ENCODE data around the gene RNF152. TPM values are rescaled to one million over a fixed set of nuclear protein-coding genes. Genes with fewer than 3 reads are reported as not detected.

RNF152 gene
- total and polyA plus RNA-seq, 2 of the 4 experiments (the other 2 are of a cell fraction) = 7.5 to 18.5 TPM

DNA sequence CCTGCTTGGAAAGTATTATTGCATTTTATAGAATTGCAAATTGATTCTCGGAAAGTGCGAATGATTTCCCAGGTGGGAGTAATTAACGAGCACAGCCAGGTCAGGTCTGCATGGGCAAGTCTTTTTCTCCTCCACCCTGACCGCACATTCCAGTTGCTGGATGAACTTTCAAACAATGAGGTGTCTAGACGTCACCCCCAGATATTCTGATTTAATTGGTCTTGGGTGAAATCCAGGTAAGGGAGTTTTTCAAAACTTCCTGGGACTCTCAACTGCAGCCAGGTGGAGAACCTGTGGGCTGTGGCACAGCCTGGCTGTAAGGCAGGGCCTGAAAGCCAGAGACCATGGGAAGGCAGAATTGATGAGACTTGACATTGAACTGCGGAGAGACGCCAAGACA lies 15.9 kb upstream of the RNF152 start:
- H3K79me1 ChIP-seq (ENCODE audit: low read depth in 1 of 2, low read length in 2 of 2) = no peaks in the 10 kb centered on the region
- H3K14ac ChIP-seq (replicated peaks; ENCODE audit: low read depth, low read length) = no peak overlapping the region
- H4K5ac ChIP-seq (ENCODE audit: low read depth, low read length) = no peak overlapping the region
- no peak overlapping the region for H2BK15ac ChIP-seq (ENCODE audit: low read depth, low read length)
- H2BK20ac ChIP-seq (ENCODE audit: low read depth, low read length) = no peak overlapping the region
- CTCF ChIA-PET = no interaction called here
- no peaks in the 10 kb centered on the region for H4K20me1 ChIP-seq (ENCODE audit: insufficient read depth, low read length)
- dilution Hi-C loops (cut with HindIII; ENCODE audit: low sequenced_read_pairs, unreplicated experiment) = no loop called here
- ATAC-seq (ENCODE audit: low read depth) (no peak), DNase-seq (no peak)
- POLR2A ChIA-PET (ENCODE audit: unreplicated experiment) = no interaction called here
- H3K36me3 ChIP-seq (ENCODE audit: control insufficient read depth, insufficient read depth, low read length) = no peaks in the 10 kb centered on the region
- H3K56ac ChIP-seq (ENCODE audit: extremely low read depth, insufficient read depth, low read length) = no peak overlapping the region
- H2AK5ac ChIP-seq (ENCODE audit: low read depth, low read length) = no peak overlapping the region
- intact Hi-C loops (cut with micrococcal nuclease) = no loop called here
- no CpG with 5 or more reads among the region's 7 CpGs for WGBS, 2 experiments (ENCODE audit: extremely low coverage in 2 of 2, insufficient read length in 1 of 2)
- H4K91ac ChIP-seq (ENCODE audit: insufficient read depth, low read depth, low read length) = no peak overlapping the region
- no TSS peak for BruUV-seq (replicated peaks)
- no peaks in the 10 kb centered on the region for H3K4me1 ChIP-seq (ENCODE audit: control insufficient read depth, insufficient read depth, low read length)
- no peak overlapping the region for H3K4me3 ChIP-seq (ENCODE audit: insufficient read depth, low read depth, low read length)
- H3K4ac ChIP-seq (ENCODE audit: low read depth, low read length) = no peak overlapping the region
- no peaks in the 10 kb centered on the region for H3K27me3 ChIP-seq (ENCODE audit: control insufficient read depth, insufficient read depth, low read length)
- H3K9me3 ChIP-seq (ENCODE audit: control insufficient read depth, insufficient read depth, low read length) = no peaks in the 10 kb centered on the region
- no peak overlapping the region for H2AK9ac ChIP-seq (replicated peaks; ENCODE audit: low read depth, low read length, poor library complexity)
- H2AFZ ChIP-seq (replicated peaks; ENCODE audit: low read length, poor library complexity) = no peak overlapping the region
- H3K9me1 ChIP-seq (ENCODE audit: insufficient read depth, low read length) = 0 out of 2 replicates have a peak, but pooled peaks cover 2% of the 10 kb centered on the region
- no peak overlapping the region for H4K8ac ChIP-seq (ENCODE audit: low read depth in 2 of 2, low read length in 2 of 2)
- H3K23ac ChIP-seq (ENCODE audit: low read depth, low read length) = no peak overlapping the region
- no peak overlapping the region for H3K9ac ChIP-seq (ENCODE audit: low read depth, low read length)
- H2BK5ac ChIP-seq (ENCODE audit: low read depth, low read length, poor library complexity, severe bottlenecking) = no peak overlapping the region
- in situ Hi-C loops (cut with MboI; ENCODE audit: low sequenced_read_pairs) = no loop called here
- H3K18ac ChIP-seq (ENCODE audit: low read depth, low read length) = no peak overlapping the region
- H3K27ac ChIP-seq (ENCODE audit: insufficient read depth, low read length) = no peak overlapping the region
- TF ChIP-seq CHD1 (IDR thresholded peaks at IDR 0.05; ENCODE audit: low read depth, low read length) (no peak), MAFK (IDR thresholded peaks at IDR 0.05; ENCODE audit: low read depth, low read length) (no peak), POLR2A (IDR thresholded peaks at IDR 0.05; ENCODE audit: low read depth, low read length) (no peak)
- H2BK120ac ChIP-seq (ENCODE audit: low read depth, low read length) = no peak overlapping the region
- H3K4me2 ChIP-seq (ENCODE audit: low read depth, low read length) = no peak overlapping the region

Measured in IMR-90 (cell line).